ENCODE measurements around the gene TMEM14B.

DNA sequence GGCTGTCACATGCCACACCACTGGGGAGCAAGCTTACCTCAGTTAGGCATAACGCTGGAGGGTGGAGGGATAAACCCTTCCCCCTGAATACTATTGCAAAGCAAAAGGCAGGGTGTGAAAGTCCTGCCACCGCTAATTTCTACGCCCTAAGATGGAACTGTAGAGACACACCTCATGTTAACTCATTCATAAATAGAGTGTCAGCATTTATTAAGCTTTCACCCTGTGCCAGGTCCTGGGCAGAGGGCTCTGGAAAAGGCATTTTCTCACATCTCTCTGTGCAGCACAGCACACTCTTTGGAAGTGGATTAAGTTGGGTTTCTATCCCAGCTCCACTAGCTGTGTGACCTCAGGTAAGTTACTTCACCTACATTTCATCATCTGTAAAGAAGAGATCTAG, 21.8 kb downstream of the TMEM14B start:
- no peak for TF ChIP-seq EP300 (IDR thresholded peaks at IDR 0.05; ENCODE audit: borderline replicate concordance)
- no peak for TF ChIP-seq YY1 (IDR thresholded peaks at IDR 0.05; ENCODE audit: low read depth)
- TF ChIP-seq CEBPB (IDR thresholded peaks at IDR 0.05), result no peak
- TF ChIP-seq FOXM1 (IDR thresholded peaks at IDR 0.05; ENCODE audit: borderline replicate concordance, low read depth), result no peak
- no peak for TF ChIP-seq RAD21 (IDR thresholded peaks at IDR 0.05; ENCODE audit: low read depth)
- TF ChIP-seq, protein P1, sequence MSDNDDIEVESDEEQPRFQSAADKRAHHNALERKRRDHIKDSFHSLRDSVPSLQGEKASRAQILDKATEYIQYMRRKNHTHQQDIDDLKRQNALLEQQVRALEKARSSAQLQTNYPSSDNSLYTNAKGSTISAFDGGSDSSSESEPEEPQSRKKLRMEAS (IDR thresholded peaks at IDR 0.05), result no peak

Measured in Ishikawa (cell line).